Stimulated activated CD8-positive, alpha-beta memory T cell treated with anti-CD3 and anti-CD28 coated beads, Interleukin-4, amount 100 ng/mL, for 1 hour (primary cell): Measurements from ENCODE around the gene ANK2.
"Not testable (repeated sequence)": the region's sequence is repeated elsewhere in the genome, so short reads cannot be mapped to it uniquely, and the experiment has no call there.

ENCODE experiments used
- DNase-seq, 2 donors: peaks; one replicate each; pipeline ENCODE4 v3.0.0-alpha.2; 2020; ENCODE audit warnings: low read depth in 2 of 2, low spot score in 1 of 2

The ANK2 gene

DNA sequence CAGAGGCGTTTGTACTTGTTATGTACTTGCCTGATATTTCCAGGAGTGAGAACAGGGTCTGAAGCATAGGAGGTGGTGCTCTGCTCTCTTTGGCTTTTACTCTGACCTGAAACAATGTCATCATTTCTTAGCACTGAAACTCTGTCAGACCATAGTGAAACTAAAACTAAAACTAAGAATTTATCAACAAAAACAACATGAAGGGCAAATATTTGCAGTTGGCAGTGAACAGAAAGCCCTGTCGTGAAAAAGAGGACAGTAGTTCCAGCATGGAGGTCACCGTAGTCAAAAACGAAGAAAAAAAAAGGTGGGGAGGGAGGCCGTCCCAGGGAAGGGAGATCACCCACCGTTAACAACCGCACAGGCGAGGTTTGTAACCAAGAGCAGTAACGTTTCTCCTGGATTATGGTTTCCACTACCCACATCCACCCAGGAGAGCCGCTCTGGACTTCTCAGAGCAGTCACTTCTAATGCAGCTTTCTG, 97.5 kb downstream of the ANK2 start:
- DNase-seq, result no peak

DNA sequence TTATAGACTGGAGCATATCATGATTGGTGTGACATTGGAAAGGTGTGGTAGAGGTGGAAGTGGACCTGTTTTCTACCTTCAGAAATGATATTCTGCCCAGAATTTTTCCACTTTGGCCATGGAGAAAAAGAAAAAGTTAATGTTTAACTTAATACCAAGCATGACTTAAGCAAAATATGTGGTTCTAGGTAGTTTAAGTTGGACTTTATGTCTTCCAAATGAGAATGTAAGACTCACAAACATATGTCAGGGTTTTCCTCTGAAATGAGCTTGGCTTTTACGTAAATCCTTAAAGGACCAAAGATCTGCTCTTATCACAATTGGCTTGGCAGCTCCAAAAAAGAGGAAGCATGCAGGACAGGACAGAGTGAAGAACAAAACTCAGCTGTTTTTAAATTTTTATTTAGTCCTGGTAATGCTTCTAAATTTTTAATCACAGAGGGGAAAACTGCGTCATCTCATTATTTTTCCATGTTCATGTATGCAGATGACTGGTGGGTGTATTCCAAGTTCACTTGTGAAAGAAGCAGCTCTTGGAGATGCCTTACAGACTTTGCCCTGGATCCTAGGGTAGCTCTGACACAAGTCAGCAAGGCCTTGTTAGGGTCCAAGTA, 98.2 kb downstream of the ANK2 start:
- DNase-seq, result no peak

DNA sequence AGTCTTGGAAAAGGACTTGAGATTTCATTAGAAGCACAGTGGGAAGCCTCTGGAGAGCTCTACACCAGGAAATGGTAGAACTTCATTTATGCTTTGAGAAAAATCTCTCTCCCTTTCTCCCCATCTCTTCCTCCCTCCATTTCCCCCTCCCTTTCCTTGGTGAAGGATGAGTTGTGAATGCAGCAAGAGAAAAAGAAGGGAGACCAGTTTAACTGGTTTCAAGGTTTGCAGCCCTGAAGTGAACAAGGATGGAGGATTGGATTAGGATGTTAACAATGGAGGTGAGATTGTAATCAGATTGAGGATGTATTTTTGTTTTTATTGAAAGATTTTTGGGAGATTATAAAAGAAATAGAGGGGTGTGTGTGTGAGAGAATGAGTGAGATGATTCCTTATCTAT, 99.5 kb downstream of the ANK2 start:
- DNase-seq, result no peak

DNA sequence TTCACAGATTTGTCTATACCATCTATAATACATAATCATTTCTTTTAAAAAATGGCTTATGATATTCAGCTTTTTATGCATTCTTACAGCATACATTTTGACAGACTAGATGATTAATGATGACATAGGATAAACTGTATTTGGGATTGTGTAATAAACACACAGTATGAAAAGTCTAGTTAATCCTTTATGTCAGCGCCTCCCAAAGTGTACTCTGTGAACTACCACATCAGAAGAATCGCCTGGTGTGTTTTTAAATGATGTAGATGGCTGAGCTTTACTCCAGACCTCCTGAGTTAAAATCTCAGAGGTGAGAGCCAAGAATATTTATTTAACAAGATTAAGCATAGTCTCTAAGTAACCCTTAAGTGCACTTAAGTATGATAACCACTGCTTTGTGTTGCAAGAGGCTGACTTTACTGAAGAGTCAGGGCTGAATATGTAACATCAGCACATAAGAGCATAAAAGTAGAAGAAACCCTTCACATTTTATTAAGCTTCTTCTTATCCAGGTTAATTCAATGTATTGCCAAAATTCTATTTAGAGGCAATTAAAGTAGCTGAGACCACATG, 104.2 kb downstream of the ANK2 start:
- no peak for DNase-seq

DNA sequence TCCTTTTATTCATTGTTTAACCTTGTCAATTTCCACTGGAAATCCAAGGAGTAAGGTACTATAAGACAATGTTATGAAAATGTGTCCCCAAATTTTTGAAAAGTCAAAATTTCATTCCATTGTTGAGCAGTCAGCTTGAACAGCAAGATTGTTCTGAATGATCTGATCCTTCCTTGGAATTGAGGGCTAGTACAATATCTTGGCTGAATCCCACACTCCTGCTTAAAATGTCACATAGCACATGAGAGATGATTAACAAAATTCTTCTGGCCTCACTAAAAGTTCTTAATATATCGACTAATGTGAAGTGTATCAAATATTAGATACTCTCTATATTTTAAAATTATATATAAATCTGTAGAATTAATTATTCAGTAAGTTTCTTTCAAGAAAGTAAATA, 104.8 kb downstream of the ANK2 start:
- no peak for DNase-seq

DNA sequence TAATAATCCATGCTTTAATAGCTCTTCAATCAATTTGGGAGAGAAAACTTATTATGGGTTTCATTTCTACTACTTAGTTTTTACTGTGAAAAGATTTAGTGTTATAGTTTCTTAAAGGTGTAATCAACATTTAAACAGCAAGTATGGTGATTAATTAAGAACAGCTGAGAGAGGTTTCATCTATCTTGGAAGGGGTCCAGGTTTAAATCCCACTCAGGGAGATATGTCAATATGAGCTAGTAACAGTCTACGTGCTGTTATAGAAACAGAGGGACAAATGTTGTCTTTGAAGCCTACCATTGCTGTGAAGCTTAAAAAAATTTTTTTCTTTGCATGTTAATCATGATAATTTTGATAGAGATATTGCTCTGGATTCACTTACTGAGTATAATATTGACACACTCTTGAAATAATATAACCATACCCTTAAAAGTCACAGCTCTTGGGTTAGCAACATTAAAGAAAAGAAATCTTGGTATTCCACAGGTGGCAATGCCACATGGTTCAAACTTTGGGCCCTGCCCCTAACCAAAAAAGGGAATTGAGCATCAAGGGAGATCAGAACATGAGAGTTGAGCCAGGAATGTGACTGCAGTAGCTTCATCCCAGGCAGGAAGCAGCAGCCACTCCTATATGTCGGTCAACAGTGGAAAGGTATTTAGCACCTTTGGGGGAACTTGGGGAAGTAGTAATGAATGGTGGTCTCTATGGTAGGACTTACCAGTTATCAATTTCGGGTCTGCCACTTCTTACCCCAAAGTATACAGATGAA, 107.8 kb downstream of the ANK2 start:
- no peak for DNase-seq

DNA sequence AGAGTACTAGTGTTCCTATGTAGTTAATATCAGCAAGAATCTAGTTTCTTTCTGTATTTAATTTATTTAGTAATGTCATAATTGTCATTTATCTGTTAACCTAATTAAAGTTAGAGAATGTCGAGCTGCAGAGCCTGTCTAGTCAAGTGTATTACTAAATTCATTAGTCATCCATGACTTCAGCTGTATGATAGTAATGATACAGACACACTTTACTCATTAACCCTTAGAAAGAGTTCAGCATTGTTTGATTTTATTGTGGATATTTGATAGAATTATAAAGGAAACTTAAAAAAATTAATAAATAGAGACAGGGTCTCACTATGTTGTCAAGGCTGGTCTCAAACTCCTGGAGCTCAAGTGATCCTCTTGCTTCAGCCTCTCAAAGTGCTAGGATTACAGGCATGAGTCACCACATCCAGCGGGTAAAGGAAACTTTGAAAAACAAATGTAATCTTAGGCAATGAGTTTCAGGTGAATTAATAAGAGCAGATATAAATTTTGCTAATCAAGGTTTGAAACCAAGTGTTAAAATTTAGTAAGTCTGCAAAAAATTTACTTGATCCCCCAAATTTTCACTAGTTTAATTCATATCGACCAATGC, 110.6 kb downstream of the ANK2 start:
- DNase-seq, result no peak

DNA sequence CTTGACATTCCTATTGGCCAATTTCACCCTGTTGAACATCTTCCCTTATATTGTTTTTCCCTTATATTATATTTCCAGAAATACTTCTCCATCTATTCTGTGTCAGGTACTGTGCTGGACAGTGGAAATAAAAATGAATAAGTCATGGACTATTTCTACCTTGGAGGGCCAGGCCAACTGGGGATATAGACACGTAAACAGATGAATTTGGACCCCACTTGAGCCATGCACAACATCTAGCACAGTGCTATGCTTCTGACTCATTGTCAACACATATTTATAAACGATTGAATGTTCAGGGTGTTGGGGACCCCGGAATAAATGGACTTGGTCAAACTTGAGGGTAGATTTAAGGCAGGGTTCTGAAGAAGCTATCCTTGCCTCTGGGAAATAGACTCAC, 111.1 kb downstream of the ANK2 start:
- no peak for DNase-seq

DNA sequence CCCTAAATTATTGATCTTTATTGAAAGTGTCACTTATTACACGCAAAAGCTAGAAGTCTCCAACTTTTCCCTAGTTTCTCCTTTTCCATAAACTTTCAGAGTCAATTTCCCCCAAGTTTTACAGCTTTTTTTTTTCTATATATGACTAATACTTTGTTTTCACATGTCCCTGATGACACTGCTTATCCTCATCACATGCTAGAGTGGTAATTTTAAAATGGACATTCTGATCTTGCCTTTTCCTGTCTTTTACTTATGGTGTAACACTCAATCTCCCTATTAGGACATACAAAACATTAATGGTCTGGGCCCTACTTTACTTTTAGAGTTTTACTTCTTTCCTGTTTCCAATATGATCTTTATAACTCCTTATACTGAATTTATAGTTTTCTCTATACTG, 112.6 kb downstream of the ANK2 start:
- no peak for DNase-seq

DNA sequence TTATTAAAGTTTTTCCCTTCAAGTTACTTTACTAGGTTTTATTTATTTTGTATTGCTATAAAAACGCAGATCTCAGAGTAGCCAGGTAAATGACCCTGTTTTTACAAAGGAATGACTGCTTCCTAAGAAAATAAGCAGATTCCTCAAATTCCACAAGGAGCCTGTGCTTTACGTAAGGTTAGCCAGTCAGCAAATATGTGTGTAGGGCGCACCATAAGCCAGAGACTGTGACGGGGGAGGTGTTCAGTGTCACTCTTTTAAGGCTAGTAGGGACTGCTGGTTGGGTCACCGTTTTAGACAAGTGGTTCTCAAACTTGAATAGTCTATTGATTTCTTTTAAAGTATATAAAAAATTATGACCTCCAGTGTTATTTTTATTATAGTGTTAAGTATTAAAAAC, 119.9 kb downstream of the ANK2 start:
- DNase-seq, result no peak

DNA sequence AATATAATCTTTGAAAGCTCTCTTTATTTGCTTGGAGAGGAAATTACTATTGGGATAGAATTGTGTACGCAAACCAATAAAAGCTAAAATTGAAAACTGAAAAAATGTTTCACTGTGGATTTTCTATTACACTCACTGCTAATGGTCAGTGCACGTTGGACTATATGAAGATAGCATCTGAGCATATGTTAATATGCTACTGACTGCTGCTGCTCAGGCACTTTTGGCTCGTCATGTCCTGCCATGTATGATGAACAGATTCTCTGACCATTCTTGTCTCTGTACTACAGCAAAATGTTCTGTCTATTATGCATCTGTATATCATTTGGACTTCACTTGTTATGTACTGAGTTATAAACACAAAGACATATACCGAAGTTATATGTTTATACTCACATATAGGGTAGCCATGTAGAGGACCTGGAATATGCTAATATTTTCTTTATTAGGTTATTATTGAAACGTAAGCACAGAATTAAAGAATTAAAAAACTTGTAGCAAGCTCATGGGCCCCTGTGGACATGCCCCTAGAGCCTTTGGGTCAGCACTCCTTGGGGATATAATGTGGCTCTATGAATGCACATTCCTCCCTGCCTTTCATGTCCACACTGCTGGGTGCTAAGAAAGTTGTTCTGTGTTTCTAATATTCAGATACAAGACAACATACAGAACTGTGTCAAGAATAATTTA, 120.8 kb downstream of the ANK2 start:
- no peak for DNase-seq

DNA sequence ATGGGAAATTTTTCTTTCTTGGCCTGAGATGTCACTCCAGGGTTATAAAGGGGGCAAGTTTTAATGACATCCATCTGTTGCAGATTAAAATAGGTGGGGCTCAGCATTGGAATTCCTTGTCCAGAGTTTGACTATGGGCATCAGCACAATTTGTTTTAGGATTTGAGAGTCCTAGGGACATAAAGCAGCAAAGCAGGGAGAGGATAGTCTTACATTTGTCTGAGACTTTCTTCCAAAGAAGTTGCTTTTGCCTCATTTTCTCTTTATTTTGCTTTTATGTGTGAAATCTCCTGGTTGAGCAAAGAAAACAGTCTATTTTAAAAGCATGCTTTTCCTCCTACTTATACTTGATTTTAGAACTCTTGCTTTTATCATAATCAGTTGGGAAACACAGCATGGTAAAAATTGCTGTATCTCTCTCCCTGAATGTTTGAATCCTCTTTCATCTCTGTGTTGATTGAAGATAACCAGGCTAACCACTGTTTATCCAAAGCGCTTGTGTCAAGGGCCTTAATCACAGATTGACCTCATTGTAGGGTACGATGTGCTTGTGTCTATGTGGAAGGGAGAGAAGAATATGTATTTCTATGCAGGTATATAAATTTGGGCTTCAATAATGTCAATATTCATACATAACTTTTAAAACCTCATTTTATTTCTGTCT, 121.5 kb downstream of the ANK2 start:
- no peak for DNase-seq

DNA sequence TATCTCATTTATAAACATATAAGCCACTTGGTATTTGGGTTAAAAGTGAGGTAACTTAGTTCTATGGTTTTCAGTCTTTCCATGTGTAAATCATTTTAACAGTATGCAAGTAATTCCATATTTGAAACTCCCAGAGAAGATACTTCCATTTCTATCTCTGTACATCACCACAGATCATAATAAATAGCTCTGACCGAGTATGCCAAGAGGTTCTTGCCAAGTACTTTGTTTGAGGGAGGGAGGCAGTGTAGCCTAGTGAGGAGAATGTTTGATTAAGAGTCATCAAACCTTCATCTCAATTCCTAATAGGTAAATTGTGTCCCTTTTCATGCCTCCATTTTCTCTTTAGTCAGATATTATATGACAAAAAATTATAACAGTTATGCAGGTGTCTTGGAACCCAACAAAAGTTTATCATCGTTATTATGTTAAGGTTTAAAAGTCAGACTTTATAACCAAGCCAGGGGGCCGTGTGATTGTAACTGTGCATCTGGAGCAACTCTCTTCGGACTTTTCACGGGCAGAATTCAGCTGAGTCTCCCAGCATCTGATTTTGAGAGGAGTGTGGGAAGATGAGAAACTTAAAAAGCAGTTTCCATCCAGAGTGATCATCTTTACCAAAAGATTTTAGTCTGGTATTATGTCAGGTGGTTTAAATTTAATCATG, 123.8 kb downstream of the ANK2 start:
- DNase-seq, result no peak

DNA sequence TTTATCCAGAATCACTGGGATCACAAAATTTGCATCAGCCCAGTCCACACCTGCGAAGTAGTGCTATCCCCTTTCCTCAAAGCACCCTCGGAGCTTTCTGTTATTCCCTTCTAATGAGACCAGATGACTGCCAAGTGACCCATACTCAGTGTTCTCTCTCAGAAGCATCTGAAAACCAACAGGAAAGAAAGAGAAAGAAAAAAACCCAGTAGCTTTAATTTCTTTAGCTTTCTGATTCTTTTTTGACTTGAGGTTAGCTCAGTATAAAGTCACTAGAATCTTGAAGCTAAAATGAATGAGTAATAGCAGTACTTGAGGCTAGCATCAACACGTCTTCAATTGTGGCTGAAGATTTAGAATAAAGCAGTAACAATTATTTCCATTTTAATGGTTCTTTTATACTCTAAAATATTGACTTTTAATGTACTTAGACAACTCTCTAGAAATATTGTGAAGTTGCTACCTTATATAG, 124.4 kb downstream of the ANK2 start:
- DNase-seq, result no peak

DNA sequence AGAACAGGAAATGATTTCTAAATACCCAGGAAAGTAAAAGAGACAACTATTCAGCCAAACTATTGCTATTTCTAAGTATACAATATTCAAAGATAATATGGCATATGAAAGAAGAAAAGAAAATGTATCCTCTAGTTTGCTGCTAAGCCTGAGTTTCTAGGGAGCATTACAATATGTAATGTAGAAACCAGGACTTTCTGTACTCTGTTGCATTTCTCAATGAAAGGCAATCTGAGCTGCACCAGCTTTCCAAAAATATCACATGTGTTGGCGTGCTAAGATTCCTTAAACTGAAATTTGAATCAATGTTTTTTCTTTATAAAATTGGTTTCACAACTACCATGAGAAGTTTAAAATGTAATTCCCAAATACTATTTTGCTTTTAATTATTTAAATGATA, 129.6 kb downstream of the ANK2 start:
- DNase-seq, result no peak

DNA sequence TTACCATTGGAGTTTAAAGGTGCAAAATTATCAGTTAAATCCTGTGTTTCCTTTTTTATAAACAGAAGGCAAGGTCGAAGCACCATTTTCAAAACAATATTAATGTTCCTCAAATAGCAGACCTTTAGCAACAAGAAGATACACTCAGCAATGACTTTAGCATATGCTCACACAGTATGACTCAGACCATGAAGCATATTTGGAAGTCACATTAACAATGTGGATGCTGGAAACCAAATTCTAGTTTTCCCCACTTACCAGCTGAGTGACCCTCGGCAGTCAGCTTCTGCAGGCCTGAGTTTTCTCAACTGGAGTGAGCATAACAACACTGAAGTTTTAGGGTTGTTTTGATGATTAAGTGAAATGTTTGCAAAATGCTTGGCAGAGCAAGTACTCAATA, 130.5 kb downstream of the ANK2 start:
- no peak for DNase-seq

DNA sequence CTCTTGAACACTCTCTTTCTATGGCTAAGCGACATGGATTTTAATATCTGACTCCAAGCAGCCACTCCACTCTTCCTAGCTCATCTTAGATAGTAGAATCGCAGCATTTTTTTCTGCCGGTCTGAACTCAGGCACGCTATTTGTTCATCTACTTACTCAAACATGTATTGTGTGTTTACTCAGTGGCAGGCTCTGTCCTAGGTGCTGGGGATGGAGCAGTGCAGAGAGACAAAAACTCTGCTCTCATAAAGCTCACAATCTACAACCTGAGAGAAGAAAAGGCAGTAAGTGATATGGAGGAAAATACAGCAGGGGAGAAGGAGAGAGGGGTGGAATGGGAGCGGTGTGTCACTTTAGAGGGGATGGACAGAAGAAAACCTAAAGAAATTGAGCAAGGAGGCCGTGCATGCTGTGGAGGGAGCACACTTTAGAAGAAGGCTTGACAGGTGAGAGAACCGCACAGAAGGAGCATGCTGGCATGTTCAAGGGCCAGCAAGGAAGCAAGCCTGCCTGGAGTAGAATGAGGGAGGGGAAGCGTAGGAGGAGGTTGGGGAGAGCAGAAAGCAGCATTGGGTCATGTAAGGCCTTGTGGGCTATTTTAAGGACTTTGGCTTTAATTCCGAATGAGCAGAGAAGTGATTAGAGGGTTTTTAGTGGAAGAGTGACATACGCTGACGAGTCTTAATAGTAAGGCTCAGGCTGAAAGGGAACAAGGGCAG, 132.0 kb downstream of the ANK2 start:
- DNase-seq, result no peak

DNA sequence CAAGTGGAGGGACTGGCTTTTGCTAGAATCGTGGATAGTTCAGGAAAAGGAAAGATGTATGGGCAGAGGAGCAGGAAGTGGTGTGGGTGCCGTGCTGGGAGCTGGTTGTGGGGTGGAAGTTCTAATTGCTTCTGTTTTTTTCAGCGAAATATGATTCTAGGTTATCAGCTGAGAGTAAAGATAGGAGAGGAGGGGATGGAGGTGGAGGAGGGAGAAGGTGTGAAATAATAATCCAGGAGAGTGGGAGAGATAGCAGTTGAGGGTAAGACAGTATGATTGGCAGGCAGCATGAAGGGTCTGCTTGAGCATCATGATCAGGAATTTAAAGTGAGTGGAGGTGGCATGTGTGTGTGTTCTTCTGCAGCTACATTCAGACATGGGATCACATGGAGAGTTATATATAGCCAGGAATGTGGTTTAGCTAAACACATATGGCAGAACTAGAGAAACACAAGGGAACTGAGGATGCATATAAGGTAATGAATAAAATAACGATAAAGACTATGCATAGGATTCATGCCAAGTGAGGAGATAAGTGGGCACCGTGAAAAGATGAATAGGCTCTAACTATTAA, 133.7 kb downstream of the ANK2 start:
- no peak for DNase-seq

DNA sequence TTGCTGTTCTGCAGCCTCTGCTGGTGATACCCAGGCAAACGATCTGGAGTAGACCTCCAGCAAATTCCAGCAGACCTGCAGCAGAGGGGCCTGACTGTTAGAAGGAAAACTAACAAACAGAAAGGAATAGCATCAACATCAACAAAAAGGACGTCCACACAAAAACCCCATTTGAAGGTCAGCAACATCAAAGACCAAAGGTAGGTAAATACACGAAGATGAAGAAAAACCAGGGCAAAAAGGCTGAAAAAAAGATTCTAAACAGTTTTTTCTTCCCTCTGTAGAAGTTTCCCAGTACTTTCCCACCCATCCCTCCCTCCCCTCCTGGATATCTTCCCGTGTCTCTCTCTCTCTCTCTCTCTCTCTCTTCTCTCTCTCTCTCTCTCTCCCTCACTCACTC, 136.8 kb downstream of the ANK2 start:
- not testable (repeated sequence) for DNase-seq
